Measurements from ENCODE around the gene TMEM40.

TMEM40 gene

DNA sequence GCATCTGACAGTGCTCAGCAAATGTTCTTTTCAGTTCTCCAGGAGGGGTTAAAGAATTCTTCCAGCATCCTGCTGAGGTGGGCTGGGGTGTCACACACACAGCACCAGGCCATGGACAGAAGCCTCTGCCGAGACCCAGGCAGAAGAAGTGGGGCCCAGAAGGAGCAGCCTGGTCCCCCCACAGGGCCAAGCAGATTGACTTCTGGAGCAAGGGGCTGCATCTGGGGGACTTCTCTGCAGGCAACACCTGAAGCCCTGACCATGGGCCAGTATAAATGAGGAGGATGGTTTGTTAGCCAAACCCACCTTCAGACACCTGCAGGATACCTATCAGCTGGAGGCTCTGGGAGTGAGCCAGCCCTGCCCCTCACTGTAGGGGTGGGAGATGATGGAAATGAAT, 16.2 kb upstream of the TMEM40 start:
- no peak for DNase-seq

GRCh38 chr3:12774619-12775018, 15.6 kb upstream of the TMEM40 start:
- DNase-seq: no peak

DNA sequence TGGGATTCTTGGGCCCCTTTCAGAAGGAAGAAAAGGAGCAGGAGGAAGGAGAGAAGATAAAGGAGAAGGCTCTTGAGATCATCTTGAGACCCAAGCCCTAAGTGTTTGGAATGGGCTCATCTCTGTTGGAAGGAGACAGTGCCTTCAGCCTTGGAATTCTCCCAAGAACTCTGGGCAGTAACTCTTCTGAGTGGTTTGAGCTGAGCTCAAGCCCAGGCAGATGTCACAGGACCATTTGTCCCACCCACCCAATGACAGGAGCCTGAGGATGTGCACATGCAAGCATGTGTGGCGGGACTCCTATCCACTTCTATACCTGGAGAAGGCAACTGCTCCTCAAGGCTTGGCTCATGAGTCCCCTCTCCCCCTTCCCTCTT, 14.6 kb upstream of the TMEM40 start:
- no peak for DNase-seq

- DNase-seq: no peak
Observed at GRCh38 chr3:12773030-12773709, 14.1 kb upstream of the TMEM40 start.

DNA sequence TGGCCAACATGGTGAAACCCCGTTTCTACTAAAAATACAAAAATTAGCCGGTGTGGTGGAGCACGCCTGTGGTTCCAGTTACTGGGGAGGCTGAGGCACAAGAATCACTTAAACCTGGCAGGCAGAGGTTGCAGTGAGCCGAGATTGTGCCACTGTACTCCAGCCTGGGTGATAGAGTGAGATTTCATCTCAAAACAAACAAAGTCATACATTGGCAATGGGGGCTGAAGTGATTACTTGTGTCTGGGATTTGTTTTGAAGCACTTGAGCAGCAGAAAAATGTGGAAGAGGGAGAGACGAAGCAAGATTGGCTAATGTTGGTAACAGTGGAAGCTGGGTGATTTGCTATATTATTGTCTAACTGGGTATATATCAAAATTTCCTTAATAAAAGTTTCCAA, 13.4 kb upstream of the TMEM40 start:
- no peak for DNase-seq

DNA sequence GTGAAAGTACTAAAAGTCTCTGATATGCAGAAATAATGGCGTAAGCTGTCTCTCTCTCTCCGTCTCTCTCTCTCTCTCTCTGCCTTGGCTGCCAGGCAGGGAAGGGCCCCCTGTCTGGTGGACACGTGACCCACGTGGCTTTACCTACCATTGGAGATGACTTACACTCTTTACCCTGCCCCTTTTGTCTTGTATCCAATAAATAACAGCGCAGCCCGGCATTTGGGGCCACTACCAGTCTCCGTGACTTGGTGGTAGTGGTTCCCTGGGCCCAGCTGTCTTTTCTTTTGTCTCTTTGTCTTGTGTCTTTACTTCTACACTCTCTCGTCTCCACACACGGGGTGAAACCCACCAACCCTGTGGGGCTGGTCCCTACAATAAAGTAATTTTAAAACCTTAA, 12.2 kb upstream of the TMEM40 start:
- DNase-seq: no peak

- no peak for DNase-seq
Observed at GRCh38 chr3:12769761-12770160, 10.7 kb upstream of the TMEM40 start.

DNA sequence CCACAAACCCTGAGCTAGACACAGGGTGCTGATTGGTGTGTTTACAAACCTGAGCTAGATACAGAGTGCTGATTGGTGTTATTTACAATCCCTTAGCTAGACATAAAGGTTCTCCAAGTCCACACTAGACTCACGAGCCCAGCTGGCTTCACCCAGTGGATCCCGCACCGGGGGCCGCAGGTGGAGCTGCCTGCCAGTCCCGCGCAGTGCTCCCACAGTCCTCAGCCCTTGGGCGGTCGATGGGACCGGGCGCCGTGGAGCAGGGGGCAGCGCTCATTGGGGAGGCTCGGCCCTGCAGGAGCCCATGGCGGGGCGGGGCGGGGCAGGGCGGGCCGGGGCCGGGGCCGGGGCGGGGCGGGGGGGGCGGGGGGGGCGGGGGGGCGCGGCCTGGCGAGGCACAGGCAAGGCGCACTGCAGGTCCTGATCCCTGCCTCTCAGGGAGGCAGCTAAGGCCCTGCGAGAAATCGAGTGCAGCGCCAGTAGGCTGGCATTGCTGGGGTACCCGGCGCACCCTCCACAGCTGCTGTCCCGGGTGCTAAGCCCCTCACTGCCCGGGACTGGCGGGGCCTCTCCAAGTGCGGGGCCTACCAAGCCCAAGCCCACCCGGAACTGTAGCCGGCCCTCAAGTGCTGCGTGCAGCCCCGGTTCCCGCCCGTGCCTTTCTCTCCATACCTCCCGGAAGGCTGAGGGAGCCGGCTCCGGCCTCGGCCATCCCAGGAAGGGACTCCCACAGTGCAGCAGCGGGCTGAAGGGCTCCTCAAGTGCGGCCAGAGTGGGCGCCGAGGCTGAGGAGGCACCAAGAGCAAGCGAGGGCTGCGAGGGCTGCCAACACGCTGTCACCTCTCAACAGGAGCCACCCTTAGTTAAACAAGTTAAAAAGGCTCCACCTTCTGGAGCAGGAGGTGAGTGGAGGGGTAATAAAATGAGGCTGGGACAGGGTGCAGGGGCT, 9.8 kb upstream of the TMEM40 start:
- DNase-seq: no peak

DNA sequence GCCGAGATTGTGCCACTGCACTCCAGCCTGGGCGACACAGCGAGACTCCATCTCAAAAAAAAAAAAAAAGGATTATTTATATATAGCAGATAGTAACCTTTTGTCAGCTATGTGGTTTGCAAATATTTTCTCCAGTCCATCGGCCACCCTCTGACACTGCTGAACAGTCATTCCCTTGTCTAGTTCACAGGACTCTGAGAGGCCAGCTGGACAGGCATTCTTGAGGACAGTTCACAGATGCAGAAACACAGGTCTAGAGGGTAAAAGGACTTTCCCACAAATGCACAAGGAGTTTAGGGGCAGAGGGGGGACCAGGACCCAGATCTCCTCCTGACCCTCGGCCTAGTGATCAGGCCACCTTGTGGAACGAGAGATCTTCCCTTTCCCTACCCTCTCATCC, 7.5 kb upstream of the TMEM40 start:
- peak in 1 of 2 experiments; percentile 4 for DNase-seq

- DNase-seq: no peak
Observed at GRCh38 chr3:12764171-12764776, 5.2 kb upstream of the TMEM40 start.

- DNase-seq: no peak
Observed at GRCh38 chr3:12759693-12760565, 870 bp upstream of the TMEM40 start.

DNA sequence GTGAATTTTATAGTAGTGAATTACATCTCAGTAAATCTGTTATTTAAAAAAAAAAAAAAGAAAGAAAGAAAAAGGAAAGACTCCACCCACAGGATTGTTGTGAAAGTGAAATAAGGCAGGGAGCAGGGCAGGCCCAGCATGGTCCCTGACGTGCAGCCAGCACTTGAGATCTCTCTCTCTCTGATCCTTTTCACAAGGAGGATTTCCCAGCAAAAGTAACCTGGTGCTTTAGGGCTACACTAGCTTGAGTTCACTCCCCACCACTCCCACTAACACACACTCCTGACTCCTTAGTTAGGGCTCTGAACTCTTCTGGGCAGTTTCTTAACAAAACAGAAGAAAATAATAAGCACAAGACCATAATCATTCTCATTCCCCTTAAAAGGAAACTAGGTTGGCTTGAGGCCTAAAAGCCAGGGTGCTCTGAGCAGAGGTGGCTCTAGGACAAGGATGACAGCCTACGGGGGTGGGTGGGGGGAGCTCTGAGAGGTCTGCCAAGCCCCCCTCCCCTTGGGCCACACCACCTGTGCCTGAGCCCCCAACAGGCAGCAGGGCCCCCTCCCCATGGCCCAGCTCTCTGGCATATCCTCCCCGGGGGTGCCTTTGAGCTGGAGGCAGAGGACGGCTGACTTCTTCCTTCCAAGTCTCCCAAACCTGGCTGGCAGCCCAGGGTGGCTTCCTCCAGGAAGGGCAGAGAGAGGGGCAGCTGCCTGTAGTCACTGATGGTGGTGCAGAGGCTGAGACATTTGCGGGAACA, 856 bp downstream of the TMEM40 start:
- DNase-seq: no peak

DNA sequence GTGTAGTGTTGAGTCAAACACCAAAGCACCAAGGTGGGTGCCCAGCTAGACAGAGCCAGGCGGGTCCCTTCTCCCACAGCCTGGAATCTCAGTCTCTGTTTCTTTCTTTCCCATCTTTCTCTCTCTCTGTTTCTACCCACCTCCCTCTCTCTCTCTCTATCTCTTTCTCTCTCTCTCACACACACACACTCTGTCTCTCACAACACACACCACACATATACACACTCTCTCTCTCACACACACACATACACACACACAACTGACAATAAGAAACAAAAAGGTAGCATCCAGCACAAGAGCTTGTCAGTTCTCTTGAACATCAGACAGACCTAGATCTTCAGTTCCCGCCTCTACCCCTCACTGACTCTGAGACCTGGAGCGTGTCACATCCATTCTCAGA, 2.4 kb downstream of the TMEM40 start:
- DNase-seq: no peak

DNA sequence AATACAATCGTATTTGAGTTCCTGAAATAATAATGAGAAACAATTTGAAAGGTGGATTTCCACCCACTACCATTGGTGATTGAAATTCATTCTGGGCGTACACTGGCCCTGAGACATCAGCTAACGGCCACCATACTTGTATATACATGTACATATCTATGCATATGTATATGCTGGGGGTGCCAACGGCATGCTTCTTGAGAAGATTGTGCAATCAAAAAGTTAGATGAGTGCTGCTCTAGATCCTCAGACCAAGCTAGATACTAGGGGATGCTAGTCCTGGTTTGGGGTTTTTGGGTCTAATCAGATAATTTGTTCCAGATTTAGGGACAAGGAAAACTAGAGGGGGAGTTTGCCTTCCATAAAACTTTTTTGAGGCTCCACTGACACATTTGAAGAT, 2.9 kb downstream of the TMEM40 start:
- no peak for DNase-seq

GRCh38 chr3:12755754-12756153, 3.3 kb downstream of the TMEM40 start:
- no peak for DNase-seq

- no peak for DNase-seq
Observed at GRCh38 chr3:12754313-12754712, 4.7 kb downstream of the TMEM40 start.

GRCh38 chr3:12753275-12754028, 5.6 kb downstream of the TMEM40 start:
- no peak for DNase-seq

GRCh38 chr3:12752809-12753208, 6.2 kb downstream of the TMEM40 start:
- peak; percentile 10 to 29 for DNase-seq

DNA sequence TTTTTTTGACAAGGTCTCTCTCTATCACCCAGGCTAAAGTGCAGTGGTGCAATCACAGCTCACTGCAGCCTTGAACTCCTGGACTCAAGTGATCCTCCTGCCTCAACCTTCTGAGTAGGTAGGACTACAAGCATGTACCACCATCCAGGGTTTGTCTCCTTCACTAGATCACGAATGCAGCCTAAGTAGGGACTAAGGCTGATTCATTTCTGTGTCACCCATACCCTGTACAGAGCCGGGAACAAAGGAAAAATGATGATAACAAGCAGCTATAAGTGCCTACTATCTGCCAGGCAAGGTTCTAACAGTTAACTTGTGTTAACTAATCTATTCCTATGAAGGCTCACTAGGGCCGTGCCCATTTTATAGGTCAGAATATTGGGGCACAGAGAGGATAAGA, 7.0 kb downstream of the TMEM40 start:
- DNase-seq: no peak

DNA sequence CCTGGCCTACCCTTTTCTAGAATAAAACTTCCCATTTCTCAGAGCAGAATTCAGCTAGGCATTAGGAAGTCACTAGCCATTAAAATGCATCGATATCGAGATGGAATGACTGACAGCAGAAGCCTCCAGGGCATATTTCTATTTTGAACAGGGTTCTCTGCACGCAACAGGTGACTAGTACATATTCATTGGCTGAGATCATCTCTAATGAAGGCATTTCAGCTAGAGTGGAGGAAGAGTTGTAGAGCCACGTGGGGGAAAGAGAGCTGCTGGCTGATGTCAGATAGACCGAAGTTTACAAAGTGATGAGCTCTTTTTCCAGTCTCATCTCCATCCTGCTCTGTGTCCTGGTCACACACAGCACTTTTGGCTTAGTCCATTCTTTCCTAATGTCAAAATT, 7.5 kb downstream of the TMEM40 start:
- DNase-seq: no peak

DNA sequence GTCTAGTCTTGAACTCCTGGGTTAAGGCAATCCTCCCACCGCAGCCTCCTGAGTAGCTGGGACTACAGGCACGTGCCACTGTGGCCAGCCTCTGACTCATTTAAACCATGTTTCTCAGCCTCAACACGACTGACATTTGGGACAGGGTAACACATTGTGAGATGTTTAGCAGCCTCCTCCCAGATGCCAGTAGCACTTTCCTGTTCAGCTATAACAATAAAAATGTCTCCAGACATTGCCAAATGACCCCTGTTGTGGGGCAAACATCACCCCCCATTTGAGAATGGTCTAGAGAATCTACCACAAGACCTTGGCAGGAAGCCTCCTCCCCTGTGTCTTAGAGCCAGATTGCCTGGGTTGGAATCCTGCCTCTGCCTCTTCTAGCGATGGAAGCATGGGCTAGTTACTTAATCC, 8.4 kb downstream of the TMEM40 start:
- no peak for DNase-seq
